ENCODE results near the gene ANTXR2. TPM values are rescaled to one million over a fixed set of nuclear protein-coding genes. Genes with fewer than 3 reads are reported as not detected.

Gene ANTXR2
- total RNA-seq, 1 experiment from 2014 or later, result 7.0 TPM

DNA sequence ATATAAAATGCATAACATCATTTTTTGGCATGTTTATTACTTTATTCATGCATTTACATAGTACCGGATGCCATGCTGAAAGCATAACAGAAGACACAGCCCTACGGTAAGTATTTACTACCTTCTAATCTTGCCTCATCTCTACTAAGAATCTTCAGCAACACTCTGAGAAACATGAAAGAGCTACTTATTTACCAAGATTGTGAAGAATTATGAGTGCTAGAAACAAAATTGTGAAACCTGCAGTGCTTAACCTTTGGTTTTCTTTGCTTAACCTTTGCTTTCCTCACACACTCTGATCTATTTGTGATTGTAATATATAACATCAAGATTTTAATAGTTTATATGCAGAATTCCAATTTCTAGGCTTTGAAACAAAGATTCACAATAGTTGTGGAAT lies 7.4 kb downstream of the ANTXR2 start:
- H3K9me3 ChIP-seq (ENCODE audit: low read depth, low read length, poor library complexity, severe bottlenecking), result no peaks in the 10 kb centered on the region
- no peaks in the 10 kb centered on the region for H3K4me1 ChIP-seq (ENCODE audit: insufficient read depth, low read length, poor library complexity, severe bottlenecking)
- H3K27ac ChIP-seq (ENCODE audit: low read depth, low read length, poor library complexity, severe bottlenecking), result no peak overlapping the region
- no TSS peak for BruUV-seq (replicated peaks)
- intact Hi-C loops (cut with micrococcal nuclease; ENCODE audit: unreplicated experiment), result no loop called here
- no peak for DNase-seq (ENCODE audit: low spot score)
- H3K4me3 ChIP-seq (ENCODE audit: low read depth, low read length, poor library complexity, severe bottlenecking), result no peak overlapping the region
- ChIA-PET POLR2A (ENCODE audit: low non-redundant PET) (no interaction called here), CTCF (no interaction called here)
- TF ChIP-seq, protein P1, sequence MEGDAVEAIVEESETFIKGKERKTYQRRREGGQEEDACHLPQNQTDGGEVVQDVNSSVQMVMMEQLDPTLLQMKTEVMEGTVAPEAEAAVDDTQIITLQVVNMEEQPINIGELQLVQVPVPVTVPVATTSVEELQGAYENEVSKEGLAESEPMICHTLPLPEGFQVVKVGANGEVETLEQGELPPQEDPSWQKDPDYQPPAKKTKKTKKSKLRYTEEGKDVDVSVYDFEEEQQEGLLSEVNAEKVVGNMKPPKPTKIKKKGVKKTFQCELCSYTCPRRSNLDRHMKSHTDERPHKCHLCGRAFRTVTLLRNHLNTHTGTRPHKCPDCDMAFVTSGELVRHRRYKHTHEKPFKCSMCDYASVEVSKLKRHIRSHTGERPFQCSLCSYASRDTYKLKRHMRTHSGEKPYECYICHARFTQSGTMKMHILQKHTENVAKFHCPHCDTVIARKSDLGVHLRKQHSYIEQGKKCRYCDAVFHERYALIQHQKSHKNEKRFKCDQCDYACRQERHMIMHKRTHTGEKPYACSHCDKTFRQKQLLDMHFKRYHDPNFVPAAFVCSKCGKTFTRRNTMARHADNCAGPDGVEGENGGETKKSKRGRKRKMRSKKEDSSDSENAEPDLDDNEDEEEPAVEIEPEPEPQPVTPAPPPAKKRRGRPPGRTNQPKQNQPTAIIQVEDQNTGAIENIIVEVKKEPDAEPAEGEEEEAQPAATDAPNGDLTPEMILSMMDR (conservative IDR thresholded peaks at IDR 0.05; ENCODE audit: low read depth, low read length), result no peak
- TF ChIP-seq EZH2 (IDR thresholded peaks at IDR 0.05; ENCODE audit: borderline replicate concordance, low read depth, low read length, poor library complexity, severe bottlenecking), result no peak
- H3K36me3 ChIP-seq (ENCODE audit: insufficient read depth, low read length, poor library complexity, severe bottlenecking), result no peaks in the 10 kb centered on the region
- no peaks in the 10 kb centered on the region for H3K27me3 ChIP-seq (replicated peaks; ENCODE audit: insufficient read depth, low read depth, low read length, poor library complexity)

DNA sequence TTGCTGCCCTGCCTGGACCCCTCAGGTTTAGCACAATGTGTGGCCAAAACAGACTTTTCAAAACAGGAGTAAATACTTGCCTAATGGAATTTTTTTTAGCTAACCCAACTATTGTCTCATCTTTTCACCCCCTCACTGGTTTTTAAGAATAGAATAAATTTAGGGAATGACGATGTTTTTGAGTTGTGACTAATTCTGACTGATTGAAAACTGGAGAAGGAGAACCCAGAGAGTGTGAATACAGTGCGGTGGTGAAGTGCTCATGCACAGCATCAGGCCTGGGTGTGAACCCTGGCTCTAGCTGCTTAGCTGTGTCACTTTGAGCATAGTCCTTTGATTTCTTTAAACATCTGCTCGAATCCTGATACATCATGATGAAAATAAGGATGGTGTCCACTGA lies 10.5 kb downstream of the ANTXR2 start:
- intact Hi-C loops (cut with micrococcal nuclease; ENCODE audit: unreplicated experiment), result no loop called here
- ChIA-PET CTCF (no interaction called here), POLR2A (ENCODE audit: low non-redundant PET) (no interaction called here)
- Histone ChIP-seq H3K27ac (ENCODE audit: low read depth, low read length, poor library complexity, severe bottlenecking) (no peak overlapping the region), H3K36me3 (ENCODE audit: insufficient read depth, low read length, poor library complexity, severe bottlenecking) (no peaks in the 10 kb centered on the region), H3K4me1 (ENCODE audit: insufficient read depth, low read length, poor library complexity, severe bottlenecking) (no peaks in the 10 kb centered on the region), H3K9me3 (ENCODE audit: low read depth, low read length, poor library complexity, severe bottlenecking) (no peaks in the 10 kb centered on the region), H3K4me3 (ENCODE audit: low read depth, low read length, poor library complexity, severe bottlenecking) (no peak overlapping the region), H3K27me3 (replicated peaks; ENCODE audit: insufficient read depth, low read depth, low read length, poor library complexity) (no peaks in the 10 kb centered on the region)
- no TSS peak for BruUV-seq (replicated peaks)
- DNase-seq (ENCODE audit: low spot score), result no peak
- no peak for TF ChIP-seq EZH2 (IDR thresholded peaks at IDR 0.05; ENCODE audit: borderline replicate concordance, low read depth, low read length, poor library complexity, severe bottlenecking)
- TF ChIP-seq, protein P1 (conservative IDR thresholded peaks at IDR 0.05; ENCODE audit: low read depth, low read length), result no peak

DNA sequence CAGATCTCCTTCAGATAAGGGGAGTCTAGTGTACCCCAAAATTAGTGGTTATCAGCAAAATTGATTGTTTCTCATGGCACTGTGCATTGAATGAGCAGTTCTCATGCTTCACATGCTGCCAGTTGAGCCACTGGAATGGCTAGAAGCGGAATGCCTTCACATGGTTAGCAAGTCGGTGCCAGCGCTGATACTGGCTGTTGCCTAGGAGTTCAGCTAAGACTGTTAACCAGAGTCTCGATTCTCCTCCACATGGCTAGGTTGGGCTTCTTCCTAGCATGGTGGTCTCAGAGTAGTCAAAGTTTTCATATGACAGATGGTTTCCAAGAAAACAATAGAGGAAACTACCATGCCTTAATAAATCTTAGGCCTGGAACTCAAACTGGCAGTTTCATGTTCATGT lies 12.2 kb downstream of the ANTXR2 start:
- Histone ChIP-seq H3K4me3 (ENCODE audit: low read depth, low read length, poor library complexity, severe bottlenecking) (no peak overlapping the region), H3K27me3 (replicated peaks; ENCODE audit: insufficient read depth, low read depth, low read length, poor library complexity) (no peaks in the 10 kb centered on the region), H3K27ac (ENCODE audit: low read depth, low read length, poor library complexity, severe bottlenecking) (no peak overlapping the region), H3K36me3 (ENCODE audit: insufficient read depth, low read length, poor library complexity, severe bottlenecking) (no peaks in the 10 kb centered on the region), H3K4me1 (ENCODE audit: insufficient read depth, low read length, poor library complexity, severe bottlenecking) (no peaks in the 10 kb centered on the region), H3K9me3 (ENCODE audit: low read depth, low read length, poor library complexity, severe bottlenecking) (no peaks in the 10 kb centered on the region)
- intact Hi-C loops (cut with micrococcal nuclease; ENCODE audit: unreplicated experiment), result no loop called here
- ChIA-PET CTCF (no interaction called here), POLR2A (ENCODE audit: low non-redundant PET) (no interaction called here)
- no peak for TF ChIP-seq EZH2 (IDR thresholded peaks at IDR 0.05; ENCODE audit: borderline replicate concordance, low read depth, low read length, poor library complexity, severe bottlenecking)
- TF ChIP-seq, protein P1 (conservative IDR thresholded peaks at IDR 0.05; ENCODE audit: low read depth, low read length), result no peak
- no peak for DNase-seq (ENCODE audit: low spot score)
- no TSS peak for BruUV-seq (replicated peaks)
